Right lobe of liver (tissue), 4 donors: ENCODE measurements around the gene PCDHA4.

ENCODE experiments used
- POLR2A ChIP-seq: fragments of 450-650 bp; IDR thresholded peaks from one replicate; pipeline ENCODE4 v1.6.1; 2017; ENCODE audit warnings: antibody characterized with exemption, mild to moderate bottlenecking
- TF ChIP-seq, protein P1 (sequence below), 4 donors: fragments of 200-600 bp in 3 of 4; fragments of 450-650 bp in 1 of 4; IDR thresholded peaks; one replicate each; pipeline versions ENCODE4 v1.5.1 to v1.8.0; 2016 to 2022; ENCODE audit warnings: antibody characterized with exemption in 4 of 4, mild to moderate bottlenecking in 2 of 4
- donor health status: DM: no; HTN: no; CAD: no.
- donor health status: DM: no; HTN: no; CAD: no.
- donor health status: DM: no; HTN: yes; CAD: no.

DNA sequence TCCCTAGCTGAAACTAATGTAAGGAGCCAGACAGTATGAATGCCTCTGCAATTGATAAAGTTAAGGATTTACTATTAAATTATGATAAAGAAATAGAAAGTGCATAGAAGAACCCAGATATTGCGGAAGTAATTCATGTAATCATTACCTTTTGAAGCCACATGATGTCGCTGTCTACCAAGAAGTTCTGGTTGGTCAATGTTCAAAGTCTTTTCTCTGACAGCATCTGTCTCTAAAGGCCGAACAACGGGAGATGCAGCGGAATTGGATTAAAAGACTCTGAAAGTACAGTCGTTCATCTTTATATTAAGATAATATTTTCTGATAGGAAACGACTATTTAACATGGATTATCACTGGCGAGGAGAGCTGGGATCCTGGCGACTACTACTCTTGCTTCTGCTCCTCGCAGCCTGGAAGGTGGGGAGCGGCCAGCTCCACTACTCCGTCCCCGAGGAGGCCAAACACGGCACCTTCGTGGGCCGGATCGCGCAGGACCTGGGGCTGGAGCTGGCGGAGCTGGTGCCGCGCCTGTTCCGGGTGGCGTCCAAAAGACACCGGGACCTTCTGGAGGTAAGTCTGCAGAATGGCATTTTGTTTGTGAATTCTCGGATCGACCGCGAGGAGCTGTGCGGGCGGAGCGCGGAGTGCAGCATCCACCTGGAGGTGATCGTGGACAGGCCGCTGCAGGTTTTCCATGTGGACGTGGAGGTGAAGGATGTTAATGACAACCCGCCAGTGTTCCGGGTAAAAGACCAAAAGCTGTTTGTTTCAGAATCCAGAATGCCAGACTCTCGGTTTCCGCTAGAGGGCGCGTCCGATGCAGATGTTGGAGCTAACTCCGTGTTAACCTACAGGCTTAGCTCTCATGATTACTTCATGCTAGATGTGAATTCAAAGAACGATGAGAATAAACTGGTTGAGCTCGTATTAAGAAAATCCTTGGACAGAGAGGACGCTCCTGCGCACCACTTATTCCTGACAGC lies 34.4 kb downstream of the PCDHA4 start, which contains the start of gene PCDHA8:
- no peak for TF ChIP-seq POLR2A
- TF ChIP-seq, protein P1, sequence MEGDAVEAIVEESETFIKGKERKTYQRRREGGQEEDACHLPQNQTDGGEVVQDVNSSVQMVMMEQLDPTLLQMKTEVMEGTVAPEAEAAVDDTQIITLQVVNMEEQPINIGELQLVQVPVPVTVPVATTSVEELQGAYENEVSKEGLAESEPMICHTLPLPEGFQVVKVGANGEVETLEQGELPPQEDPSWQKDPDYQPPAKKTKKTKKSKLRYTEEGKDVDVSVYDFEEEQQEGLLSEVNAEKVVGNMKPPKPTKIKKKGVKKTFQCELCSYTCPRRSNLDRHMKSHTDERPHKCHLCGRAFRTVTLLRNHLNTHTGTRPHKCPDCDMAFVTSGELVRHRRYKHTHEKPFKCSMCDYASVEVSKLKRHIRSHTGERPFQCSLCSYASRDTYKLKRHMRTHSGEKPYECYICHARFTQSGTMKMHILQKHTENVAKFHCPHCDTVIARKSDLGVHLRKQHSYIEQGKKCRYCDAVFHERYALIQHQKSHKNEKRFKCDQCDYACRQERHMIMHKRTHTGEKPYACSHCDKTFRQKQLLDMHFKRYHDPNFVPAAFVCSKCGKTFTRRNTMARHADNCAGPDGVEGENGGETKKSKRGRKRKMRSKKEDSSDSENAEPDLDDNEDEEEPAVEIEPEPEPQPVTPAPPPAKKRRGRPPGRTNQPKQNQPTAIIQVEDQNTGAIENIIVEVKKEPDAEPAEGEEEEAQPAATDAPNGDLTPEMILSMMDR (IDR thresholded peaks at IDR 0.05): peak in 1 of 4 donors; percentile 15
